Measurements from ENCODE around the gene STK35.

The STK35 gene

DNA sequence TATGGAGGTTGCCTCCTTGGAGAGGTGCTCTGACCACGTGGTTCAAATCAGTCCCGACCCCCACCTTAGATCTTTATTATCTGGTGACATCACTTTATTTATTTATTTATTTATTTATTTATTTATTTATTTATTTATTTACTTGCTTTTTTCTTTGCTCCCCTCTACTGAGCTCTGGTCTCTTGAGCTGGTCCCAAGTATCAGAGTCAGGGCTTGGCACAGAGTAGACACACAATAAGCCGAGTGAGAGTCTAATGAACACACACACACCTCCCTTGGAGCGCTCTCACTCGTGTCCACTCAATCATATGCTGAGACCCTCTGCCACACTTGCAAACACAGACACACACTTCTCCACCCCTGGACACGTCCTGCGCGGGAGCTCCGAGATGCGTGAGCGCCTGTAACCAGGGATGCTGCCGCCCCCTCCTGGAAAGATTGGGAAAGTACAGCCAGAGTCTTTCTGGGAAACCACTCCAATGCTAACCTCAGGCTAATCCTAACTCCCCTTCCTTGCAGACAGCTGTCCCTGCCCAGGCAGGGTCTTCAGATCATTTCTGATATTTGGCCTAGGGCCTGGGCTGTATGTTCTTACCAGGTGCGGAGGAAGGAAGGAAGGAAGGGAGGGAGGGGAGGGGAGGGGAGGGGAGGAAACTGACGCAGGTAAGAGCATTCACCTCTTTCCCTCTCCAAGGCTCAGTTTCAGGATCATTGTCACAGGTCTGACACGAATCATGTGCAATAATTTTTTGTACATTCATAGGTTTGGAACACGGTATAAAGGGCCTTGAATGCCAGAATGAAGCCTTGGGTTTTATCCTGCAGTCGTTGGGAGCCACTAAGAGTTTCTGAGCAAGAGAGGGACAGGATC, 70.9 kb downstream of the STK35 start:
- peak; percentile 54 for DNase-seq (ENCODE audit: low read depth)
- no peak overlapping the region for H3K4me3 ChIP-seq (ENCODE audit: low read length)
- TF ChIP-seq, protein P1, sequence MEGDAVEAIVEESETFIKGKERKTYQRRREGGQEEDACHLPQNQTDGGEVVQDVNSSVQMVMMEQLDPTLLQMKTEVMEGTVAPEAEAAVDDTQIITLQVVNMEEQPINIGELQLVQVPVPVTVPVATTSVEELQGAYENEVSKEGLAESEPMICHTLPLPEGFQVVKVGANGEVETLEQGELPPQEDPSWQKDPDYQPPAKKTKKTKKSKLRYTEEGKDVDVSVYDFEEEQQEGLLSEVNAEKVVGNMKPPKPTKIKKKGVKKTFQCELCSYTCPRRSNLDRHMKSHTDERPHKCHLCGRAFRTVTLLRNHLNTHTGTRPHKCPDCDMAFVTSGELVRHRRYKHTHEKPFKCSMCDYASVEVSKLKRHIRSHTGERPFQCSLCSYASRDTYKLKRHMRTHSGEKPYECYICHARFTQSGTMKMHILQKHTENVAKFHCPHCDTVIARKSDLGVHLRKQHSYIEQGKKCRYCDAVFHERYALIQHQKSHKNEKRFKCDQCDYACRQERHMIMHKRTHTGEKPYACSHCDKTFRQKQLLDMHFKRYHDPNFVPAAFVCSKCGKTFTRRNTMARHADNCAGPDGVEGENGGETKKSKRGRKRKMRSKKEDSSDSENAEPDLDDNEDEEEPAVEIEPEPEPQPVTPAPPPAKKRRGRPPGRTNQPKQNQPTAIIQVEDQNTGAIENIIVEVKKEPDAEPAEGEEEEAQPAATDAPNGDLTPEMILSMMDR (IDR thresholded peaks at IDR 0.05; ENCODE audit: insufficient read depth, low read depth, low read length, missing control alignments): peak; percentile 97

GRCh38 chr20:2173186-2173585, 71.6 kb downstream of the STK35 start:
- H3K4me3 ChIP-seq (ENCODE audit: low read length): no peak overlapping the region
- TF ChIP-seq, protein P1 (IDR thresholded peaks at IDR 0.05; ENCODE audit: insufficient read depth, low read depth, low read length, missing control alignments): no peak
- DNase-seq (ENCODE audit: low read depth): no peak

DNA sequence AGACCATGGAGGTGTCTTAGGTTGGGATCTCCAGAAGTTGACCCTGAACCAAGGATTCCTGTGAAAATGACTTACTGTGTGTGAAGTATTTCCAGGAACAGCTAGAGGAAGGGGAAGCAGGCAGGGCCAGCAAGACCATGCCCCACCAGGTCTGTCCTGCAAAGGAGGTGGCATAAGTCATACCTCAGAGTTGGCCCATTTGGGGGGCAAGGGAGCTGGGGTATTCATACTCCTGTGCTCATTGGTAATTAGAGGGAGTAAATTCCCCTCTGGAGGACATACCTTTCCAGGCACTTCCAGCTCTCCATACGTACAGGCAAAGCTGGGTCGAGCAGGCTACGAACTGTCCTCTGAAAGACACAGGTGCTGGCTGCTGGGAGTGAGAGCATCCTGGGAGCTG, 72.4 kb downstream of the STK35 start:
- no peak overlapping the region for H3K4me3 ChIP-seq (ENCODE audit: low read length)
- TF ChIP-seq, protein P1 (IDR thresholded peaks at IDR 0.05; ENCODE audit: insufficient read depth, low read depth, low read length, missing control alignments): no peak
- no peak for DNase-seq (ENCODE audit: low read depth)

DNA sequence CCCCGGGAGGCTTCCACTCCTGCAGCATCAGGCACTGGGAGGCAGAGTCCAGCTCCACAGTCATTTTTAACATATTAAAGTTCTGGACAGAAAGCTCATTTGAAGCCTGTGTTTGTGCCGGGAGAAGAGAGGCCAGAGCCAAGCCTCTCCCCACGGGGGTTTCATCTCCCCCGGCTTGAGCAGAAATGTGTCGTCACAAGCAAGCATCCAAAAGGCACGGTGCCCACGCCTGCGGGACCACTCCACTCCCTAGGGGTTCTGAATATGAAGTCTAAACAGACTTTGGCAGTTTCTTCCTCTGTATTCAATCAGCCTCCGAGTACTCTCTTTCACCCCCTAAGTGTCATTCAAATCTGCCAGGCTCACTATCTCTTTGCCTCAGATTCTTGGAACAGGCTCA, 75.3 kb downstream of the STK35 start:
- no peak for DNase-seq (ENCODE audit: low read depth)
- TF ChIP-seq, protein P1 (IDR thresholded peaks at IDR 0.05; ENCODE audit: insufficient read depth, low read depth, low read length, missing control alignments): no peak
- H3K4me3 ChIP-seq (ENCODE audit: low read length): no peak overlapping the region

GRCh38 chr20:2178318-2179232, 76.9 kb downstream of the STK35 start:
- H3K4me3 ChIP-seq (ENCODE audit: low read length): no peak overlapping the region
- TF ChIP-seq, protein P1 (IDR thresholded peaks at IDR 0.05; ENCODE audit: insufficient read depth, low read depth, low read length, missing control alignments): no peak

DNA sequence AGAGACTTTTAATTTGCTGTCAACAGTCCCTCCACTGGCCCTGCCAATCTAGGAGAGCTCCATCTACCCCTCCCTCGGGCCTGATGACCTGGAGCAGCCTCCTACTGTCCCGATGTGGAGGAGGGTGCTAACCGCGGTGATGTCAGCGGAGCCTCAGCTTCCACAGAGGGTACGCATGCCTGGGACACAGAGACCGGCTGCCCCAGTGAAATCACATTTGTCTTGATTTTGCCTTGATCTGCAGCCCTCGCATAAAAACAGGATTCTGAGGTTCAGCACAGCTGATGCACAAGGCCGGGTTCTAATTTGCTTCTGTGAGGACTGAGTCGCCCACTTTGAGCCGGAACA, 77.6 kb downstream of the STK35 start:
- no peak overlapping the region for H3K4me3 ChIP-seq (ENCODE audit: low read length)
- TF ChIP-seq, protein P1 (IDR thresholded peaks at IDR 0.05; ENCODE audit: insufficient read depth, low read depth, low read length, missing control alignments): no peak
- no peak for DNase-seq (ENCODE audit: low read depth)

More at GRCh38 chr20:2178318-2179232, 76.9 kb downstream of the STK35 start:
- no peak for DNase-seq (ENCODE audit: low read depth)
